PFSK-1 (cell line): ENCODE measurements around the gene TMEM45A.

ENCODE experiments used
- POLR2AphosphoS5 ChIP-seq: IDR thresholded peaks from 2 replicates; pipeline ENCODE4 v1.6.1; 2012; ENCODE audit warnings: low read depth, mild to moderate bottlenecking, control low read depth, low read length, moderate library complexity
- TAF1 ChIP-seq: IDR thresholded peaks from 2 replicates; pipeline ENCODE4 v1.6.1; 2012; ENCODE audit warnings: low read length, control low read depth, borderline replicate concordance; ENCODE audit not compliant: insufficient read depth
- TF ChIP-seq, protein P1 (sequence below), 2 experiments: IDR thresholded peaks; 2 replicates each; pipeline versions ENCODE4 v1.6.1 to v1.8.0; 2011 to 2012; ENCODE audit warnings: low read depth in 2 of 2, low read length in 2 of 2, control low read depth in 1 of 2, inconsistent platforms in 1 of 2, mild to moderate bottlenecking in 1 of 2, moderate library complexity in 1 of 2; ENCODE audit not compliant: insufficient read depth in 1 of 2

DNA sequence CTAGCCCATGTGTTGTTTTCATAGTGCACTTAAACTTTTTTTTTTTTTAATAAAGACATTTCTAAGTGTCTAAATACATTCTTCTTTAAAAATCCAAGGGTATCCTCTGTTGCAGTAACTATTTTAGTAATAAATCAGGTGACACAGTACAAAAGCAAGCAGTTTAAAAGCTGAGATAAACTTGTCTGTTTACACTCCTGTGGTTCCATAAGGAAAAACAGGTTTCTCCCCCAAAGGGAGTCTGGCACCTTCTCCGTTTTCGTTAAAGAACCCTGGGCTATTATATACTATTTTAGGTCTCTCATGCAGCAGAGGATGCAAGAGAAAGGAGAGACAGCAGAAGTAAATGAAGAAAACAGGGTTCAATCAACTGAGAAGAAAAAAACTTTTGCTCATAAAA lies 43.2 kb upstream of the TMEM45A start:
- no peak for TF ChIP-seq POLR2AphosphoS5
- no peak for TF ChIP-seq TAF1
- TF ChIP-seq, protein P1, sequence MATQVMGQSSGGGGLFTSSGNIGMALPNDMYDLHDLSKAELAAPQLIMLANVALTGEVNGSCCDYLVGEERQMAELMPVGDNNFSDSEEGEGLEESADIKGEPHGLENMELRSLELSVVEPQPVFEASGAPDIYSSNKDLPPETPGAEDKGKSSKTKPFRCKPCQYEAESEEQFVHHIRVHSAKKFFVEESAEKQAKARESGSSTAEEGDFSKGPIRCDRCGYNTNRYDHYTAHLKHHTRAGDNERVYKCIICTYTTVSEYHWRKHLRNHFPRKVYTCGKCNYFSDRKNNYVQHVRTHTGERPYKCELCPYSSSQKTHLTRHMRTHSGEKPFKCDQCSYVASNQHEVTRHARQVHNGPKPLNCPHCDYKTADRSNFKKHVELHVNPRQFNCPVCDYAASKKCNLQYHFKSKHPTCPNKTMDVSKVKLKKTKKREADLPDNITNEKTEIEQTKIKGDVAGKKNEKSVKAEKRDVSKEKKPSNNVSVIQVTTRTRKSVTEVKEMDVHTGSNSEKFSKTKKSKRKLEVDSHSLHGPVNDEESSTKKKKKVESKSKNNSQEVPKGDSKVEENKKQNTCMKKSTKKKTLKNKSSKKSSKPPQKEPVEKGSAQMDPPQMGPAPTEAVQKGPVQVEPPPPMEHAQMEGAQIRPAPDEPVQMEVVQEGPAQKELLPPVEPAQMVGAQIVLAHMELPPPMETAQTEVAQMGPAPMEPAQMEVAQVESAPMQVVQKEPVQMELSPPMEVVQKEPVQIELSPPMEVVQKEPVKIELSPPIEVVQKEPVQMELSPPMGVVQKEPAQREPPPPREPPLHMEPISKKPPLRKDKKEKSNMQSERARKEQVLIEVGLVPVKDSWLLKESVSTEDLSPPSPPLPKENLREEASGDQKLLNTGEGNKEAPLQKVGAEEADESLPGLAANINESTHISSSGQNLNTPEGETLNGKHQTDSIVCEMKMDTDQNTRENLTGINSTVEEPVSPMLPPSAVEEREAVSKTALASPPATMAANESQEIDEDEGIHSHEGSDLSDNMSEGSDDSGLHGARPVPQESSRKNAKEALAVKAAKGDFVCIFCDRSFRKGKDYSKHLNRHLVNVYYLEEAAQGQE (IDR thresholded peaks at IDR 0.05; ENCODE audit: insufficient read depth in 1 of 2, low read depth in 2 of 2, low read length in 2 of 2) = no peak
